ENCODE data around the gene TBX1.

DNA sequence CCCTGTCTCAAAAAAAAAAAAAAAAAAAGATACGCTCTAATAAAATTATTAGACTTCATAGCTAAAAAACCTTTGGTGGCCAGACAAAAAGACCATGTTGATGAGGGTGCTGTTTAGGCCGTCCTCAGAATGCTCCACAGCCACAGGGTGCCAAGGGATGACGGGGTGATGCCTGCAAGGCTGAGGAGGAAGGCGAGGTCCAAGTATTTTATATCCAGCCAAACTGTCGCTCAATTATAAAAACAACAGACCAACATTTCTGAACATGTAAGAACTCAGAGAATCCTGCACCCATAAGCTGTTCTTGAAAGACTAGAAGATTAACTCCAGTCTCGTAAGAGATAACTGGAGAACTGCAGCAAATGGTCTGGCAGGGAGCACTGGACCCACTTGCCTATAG, 29.2 kb downstream of the TBX1 start:
- TF ChIP-seq CTCF (IDR thresholded peaks at IDR 0.05) = no peak
- TF ChIP-seq POLR2AphosphoS5 (IDR thresholded peaks at IDR 0.05) = no peak
- no peak for TF ChIP-seq POLR2A (IDR thresholded peaks at IDR 0.05)

Measured in prostate gland (tissue), 2 donors.